ENCODE data around the gene TMEM271.
"Not testable (repeated sequence)": the region's sequence is repeated elsewhere in the genome, so short reads cannot be mapped to it uniquely, and the experiment has no call there.

Gene TMEM271

DNA sequence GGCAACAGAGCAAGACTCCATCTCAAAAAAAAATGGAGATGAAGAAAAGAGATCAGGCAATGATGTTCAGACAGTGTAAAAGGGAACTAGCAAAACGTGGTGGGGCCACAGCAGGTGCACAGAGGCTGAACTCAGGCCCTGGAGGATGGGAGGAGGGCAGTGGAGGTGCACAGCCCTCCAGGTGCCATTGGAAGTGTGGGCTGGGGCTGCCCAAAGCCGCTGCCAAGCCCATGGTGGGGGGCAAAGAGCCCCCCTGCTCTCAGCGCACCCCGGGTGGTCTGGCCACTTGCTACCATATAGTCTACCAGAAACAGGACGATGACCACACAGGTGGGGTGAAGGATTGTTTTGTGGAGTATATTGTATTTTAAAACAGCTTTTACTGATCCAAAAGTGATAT, 7.1 kb downstream of the TMEM271 start:
- peaks cover 44 to 50% of the 10 kb centered on the region in 2 donors for H3K27me3 ChIP-seq (ENCODE audit: control insufficient read depth in 1 of 2, insufficient read depth in 2 of 2, low read length in 2 of 2)
- no peaks in the 10 kb centered on the region for H3K9me3 ChIP-seq (ENCODE audit: control insufficient read depth in 2 of 2, low read length in 2 of 2)
- H3K4me3 ChIP-seq (ENCODE audit: low read length in 2 of 2), result no peak overlapping the region
- no peaks in the 10 kb centered on the region for H3K4me1 ChIP-seq (ENCODE audit: control insufficient read depth, insufficient read depth, low read length)
- no peak overlapping the region for H3K27ac ChIP-seq (ENCODE audit: low read length)
- H3K36me3 ChIP-seq (ENCODE audit: control insufficient read depth in 2 of 2, insufficient read depth in 2 of 2, low read length in 2 of 2), result no peaks in the 10 kb centered on the region
- H3K9ac ChIP-seq (ENCODE audit: low read length in 2 of 2), result no peak overlapping the region

- Histone ChIP-seq H3K27ac (ENCODE audit: low read length) (no peak overlapping the region), H3K4me3 (ENCODE audit: low read length in 2 of 2) (no peak overlapping the region), H3K9ac (ENCODE audit: low read length in 2 of 2) (no peak overlapping the region), H3K27me3 (ENCODE audit: control insufficient read depth in 1 of 2, insufficient read depth in 2 of 2, low read length in 2 of 2) (peaks cover 38 to 45% of the 10 kb centered on the region in 2 donors), H3K9me3 (ENCODE audit: control insufficient read depth in 2 of 2, low read length in 2 of 2) (no peaks in the 10 kb centered on the region), H3K36me3 (ENCODE audit: control insufficient read depth in 2 of 2, insufficient read depth in 2 of 2, low read length in 2 of 2) (no peaks in the 10 kb centered on the region), H3K4me1 (ENCODE audit: control insufficient read depth, insufficient read depth, low read length) (no peaks in the 10 kb centered on the region)
Observed at GRCh38 chr4:568351-568652, 7.8 kb downstream of the TMEM271 start.

- no peaks in the 10 kb centered on the region for H3K36me3 ChIP-seq (ENCODE audit: control insufficient read depth in 2 of 2, insufficient read depth in 2 of 2, low read length in 2 of 2)
- peaks cover 33 to 39% of the 10 kb centered on the region in 2 donors for H3K27me3 ChIP-seq (ENCODE audit: control insufficient read depth in 1 of 2, insufficient read depth in 2 of 2, low read length in 2 of 2)
- H3K4me3 ChIP-seq (ENCODE audit: low read length in 2 of 2), result no peak overlapping the region
- H3K27ac ChIP-seq (ENCODE audit: low read length), result no peak overlapping the region
- H3K4me1 ChIP-seq (ENCODE audit: control insufficient read depth, insufficient read depth, low read length), result no peaks in the 10 kb centered on the region
- H3K9me3 ChIP-seq (ENCODE audit: control insufficient read depth in 2 of 2, low read length in 2 of 2), result no peaks in the 10 kb centered on the region
- no peak overlapping the region for H3K9ac ChIP-seq (ENCODE audit: low read length in 2 of 2)
Observed at GRCh38 chr4:567457-568350, 8.4 kb downstream of the TMEM271 start.

- H3K9ac ChIP-seq (ENCODE audit: low read length in 2 of 2), result no peak overlapping the region
- no peaks in the 10 kb centered on the region for H3K4me1 ChIP-seq (ENCODE audit: control insufficient read depth, insufficient read depth, low read length)
- no peaks in the 10 kb centered on the region for H3K36me3 ChIP-seq (ENCODE audit: control insufficient read depth in 2 of 2, insufficient read depth in 2 of 2, low read length in 2 of 2)
- no peak overlapping the region for H3K27ac ChIP-seq (ENCODE audit: low read length)
- no peak overlapping the region for H3K4me3 ChIP-seq (ENCODE audit: low read length in 2 of 2)
- no peaks in the 10 kb centered on the region for H3K9me3 ChIP-seq (ENCODE audit: control insufficient read depth in 2 of 2, low read length in 2 of 2)
- H3K27me3 ChIP-seq (ENCODE audit: control insufficient read depth in 1 of 2, insufficient read depth in 2 of 2, low read length in 2 of 2), result peaks cover 24 to 29% of the 10 kb centered on the region in 2 donors
Observed at GRCh38 chr4:566508-567295, 9.4 kb downstream of the TMEM271 start.

DNA sequence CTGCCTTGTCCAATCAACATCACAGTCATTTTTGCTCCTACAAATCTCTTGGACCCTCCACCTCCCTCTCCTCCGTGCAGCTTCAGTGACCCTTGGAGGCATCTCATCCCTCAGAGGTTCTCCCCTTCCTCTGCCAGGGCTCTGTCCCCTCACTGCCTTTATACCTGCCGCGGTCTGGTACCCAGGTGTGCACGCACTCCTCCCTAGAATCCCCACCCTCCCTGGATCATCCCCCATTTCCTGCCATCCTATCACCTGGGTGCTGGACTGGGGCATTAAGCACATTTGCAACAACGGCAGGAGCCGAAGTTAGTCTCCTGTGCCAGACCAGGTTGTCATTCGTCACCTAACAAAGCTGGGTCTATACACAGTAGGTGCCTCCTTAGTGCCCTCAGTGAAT, 10.1 kb downstream of the TMEM271 start:
- no peak overlapping the region for H3K9ac ChIP-seq (ENCODE audit: low read length in 2 of 2)
- H3K9me3 ChIP-seq (ENCODE audit: control insufficient read depth in 2 of 2, low read length in 2 of 2), result no peaks in the 10 kb centered on the region
- peaks cover 24 to 25% of the 10 kb centered on the region in 2 donors for H3K27me3 ChIP-seq (ENCODE audit: control insufficient read depth in 1 of 2, insufficient read depth in 2 of 2, low read length in 2 of 2)
- H3K4me3 ChIP-seq (ENCODE audit: low read length in 2 of 2), result no peak overlapping the region
- no peaks in the 10 kb centered on the region for H3K36me3 ChIP-seq (ENCODE audit: control insufficient read depth in 2 of 2, insufficient read depth in 2 of 2, low read length in 2 of 2)
- H3K4me1 ChIP-seq (ENCODE audit: control insufficient read depth, insufficient read depth, low read length), result no peaks in the 10 kb centered on the region
- H3K27ac ChIP-seq (ENCODE audit: low read length), result no peak overlapping the region

DNA sequence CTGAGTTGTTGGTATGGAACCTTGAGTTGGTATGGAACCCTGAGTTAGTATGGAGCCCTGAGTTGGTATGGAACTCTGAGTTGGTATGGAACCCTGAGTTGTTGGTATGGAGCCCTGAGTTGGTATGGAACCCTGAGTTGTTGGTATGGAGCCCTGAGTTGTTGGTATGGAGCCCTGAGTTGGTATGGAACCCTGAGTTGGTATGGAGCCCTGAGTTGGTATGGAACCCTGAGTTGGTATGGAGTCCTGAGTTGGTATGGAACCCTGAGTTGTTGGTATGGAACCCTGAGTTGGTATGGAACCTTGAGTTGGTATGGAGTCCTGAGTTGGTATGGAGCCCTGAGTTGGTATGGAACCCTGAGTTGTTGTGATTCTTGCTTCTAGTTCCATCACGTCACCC, 10.5 kb downstream of the TMEM271 start:
- not testable (repeated sequence) for H3K9ac ChIP-seq (ENCODE audit: low read length in 2 of 2); H3K36me3 ChIP-seq (ENCODE audit: control insufficient read depth in 2 of 2, insufficient read depth in 2 of 2, low read length in 2 of 2); H3K27ac ChIP-seq (ENCODE audit: low read length); H3K4me3 ChIP-seq (ENCODE audit: low read length in 2 of 2); H3K9me3 ChIP-seq (ENCODE audit: control insufficient read depth in 2 of 2, low read length in 2 of 2); H3K4me1 ChIP-seq (ENCODE audit: control insufficient read depth, insufficient read depth, low read length)
- H3K27me3 ChIP-seq (ENCODE audit: control insufficient read depth in 1 of 2, insufficient read depth in 2 of 2, low read length in 2 of 2), result peaks cover 21 to 24% of the 10 kb centered on the region in 2 donors

DNA sequence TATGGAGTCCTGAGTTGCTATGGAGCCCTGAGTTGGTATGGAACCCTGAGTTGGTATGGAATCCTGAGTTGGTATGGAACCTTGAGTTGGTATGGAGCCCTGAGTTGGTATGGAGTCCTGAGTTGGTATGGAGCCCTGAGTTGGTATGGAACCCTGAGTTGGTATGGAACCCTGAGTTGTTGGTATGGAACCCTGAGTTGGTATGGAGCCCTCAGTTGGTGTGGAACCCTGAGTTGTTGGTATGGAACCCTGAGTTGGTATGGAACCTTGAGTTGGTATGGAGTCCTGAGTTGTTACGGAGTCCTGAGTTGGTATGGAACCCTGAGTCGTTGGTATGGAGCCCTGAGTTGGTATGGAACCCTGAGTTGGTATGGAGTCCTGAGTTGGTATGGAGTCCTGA, 13.6 kb downstream of the TMEM271 start:
- H3K4me3 ChIP-seq (ENCODE audit: low read length in 2 of 2); H3K27me3 ChIP-seq (ENCODE audit: control insufficient read depth in 1 of 2, insufficient read depth in 2 of 2, low read length in 2 of 2); H3K27ac ChIP-seq (ENCODE audit: low read length); H3K9me3 ChIP-seq (ENCODE audit: control insufficient read depth in 2 of 2, low read length in 2 of 2); H3K36me3 ChIP-seq (ENCODE audit: control insufficient read depth in 2 of 2, insufficient read depth in 2 of 2, low read length in 2 of 2); H3K9ac ChIP-seq (ENCODE audit: low read length in 2 of 2); H3K4me1 ChIP-seq (ENCODE audit: control insufficient read depth, insufficient read depth, low read length): not testable (repeated sequence)

DNA sequence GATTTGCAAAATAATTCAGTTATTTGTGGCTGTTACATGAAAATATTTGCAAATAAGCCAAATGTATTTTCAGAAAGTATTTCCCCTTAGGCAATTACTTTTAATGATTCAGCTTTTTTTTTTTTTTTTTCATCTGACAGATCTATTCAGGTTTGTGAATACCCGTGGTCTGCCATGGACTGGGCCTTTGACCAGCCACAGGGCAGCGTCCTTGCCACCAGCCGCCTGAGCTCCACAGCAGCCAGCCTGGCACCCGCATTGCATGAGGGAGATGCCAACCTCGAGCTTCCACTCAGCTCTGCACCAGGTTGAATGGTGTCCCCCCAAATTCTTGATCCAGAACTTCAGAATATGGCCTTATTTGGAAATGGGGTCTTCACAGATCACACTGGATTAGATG, 14.7 kb downstream of the TMEM271 start:
- Histone ChIP-seq H3K9me3 (ENCODE audit: control insufficient read depth in 2 of 2, low read length in 2 of 2) (peaks cover 0 to 3% of the 10 kb centered on the region in 2 donors), H3K27ac (ENCODE audit: low read length) (no peak overlapping the region), H3K4me3 (ENCODE audit: low read length in 2 of 2) (no peak overlapping the region), H3K9ac (ENCODE audit: low read length in 2 of 2) (no peak overlapping the region), H3K27me3 (ENCODE audit: control insufficient read depth in 1 of 2, insufficient read depth in 2 of 2, low read length in 2 of 2) (peaks cover 0 to 2% of the 10 kb centered on the region in 2 donors), H3K36me3 (ENCODE audit: control insufficient read depth in 2 of 2, insufficient read depth in 2 of 2, low read length in 2 of 2) (no peaks in the 10 kb centered on the region), H3K4me1 (ENCODE audit: control insufficient read depth, insufficient read depth, low read length) (no peaks in the 10 kb centered on the region)

- H3K9ac ChIP-seq (ENCODE audit: low read length in 2 of 2), result no peak overlapping the region
- H3K4me1 ChIP-seq (ENCODE audit: control insufficient read depth, insufficient read depth, low read length), result no peaks in the 10 kb centered on the region
- H3K4me3 ChIP-seq (ENCODE audit: low read length in 2 of 2), result no peak overlapping the region
- no peaks in the 10 kb centered on the region for H3K36me3 ChIP-seq (ENCODE audit: control insufficient read depth in 2 of 2, insufficient read depth in 2 of 2, low read length in 2 of 2)
- H3K9me3 ChIP-seq (ENCODE audit: control insufficient read depth in 2 of 2, low read length in 2 of 2), result peaks cover 0 to 3% of the 10 kb centered on the region in 2 donors
- H3K27ac ChIP-seq (ENCODE audit: low read length), result no peak overlapping the region
- H3K27me3 ChIP-seq (ENCODE audit: control insufficient read depth in 1 of 2, insufficient read depth in 2 of 2, low read length in 2 of 2), result peaks cover 0 to 2% of the 10 kb centered on the region in 2 donors
Observed at GRCh38 chr4:560731-561291, 15.3 kb downstream of the TMEM271 start.

- H3K27me3 ChIP-seq (ENCODE audit: control insufficient read depth in 1 of 2, insufficient read depth in 2 of 2, low read length in 2 of 2), result peaks cover 0 to 6% of the 10 kb centered on the region in 2 donors
- H3K4me3 ChIP-seq (ENCODE audit: low read length in 2 of 2), result no peak overlapping the region
- no peak overlapping the region for H3K27ac ChIP-seq (ENCODE audit: low read length)
- no peaks in the 10 kb centered on the region for H3K4me1 ChIP-seq (ENCODE audit: control insufficient read depth, insufficient read depth, low read length)
- no peak overlapping the region for H3K9ac ChIP-seq (ENCODE audit: low read length in 2 of 2)
- no peaks in the 10 kb centered on the region for H3K36me3 ChIP-seq (ENCODE audit: control insufficient read depth in 2 of 2, insufficient read depth in 2 of 2, low read length in 2 of 2)
- H3K9me3 ChIP-seq (ENCODE audit: control insufficient read depth in 2 of 2, low read length in 2 of 2), result peaks cover 0 to 3% of the 10 kb centered on the region in 2 donors
Observed at GRCh38 chr4:560061-560460, 16.0 kb downstream of the TMEM271 start.

All from stomach smooth muscle (tissue), 2 donors.